Measurements from ENCODE around the gene EFCAB8. TPM values are rescaled to one million over a fixed set of nuclear protein-coding genes. Genes with fewer than 3 reads are reported as not detected.

EFCAB8 gene
- total RNA-seq, 1 donor from 2014 or later: not detected

- H3K27me3 ChIP-seq: no peaks in the 10 kb centered on the region
- H3K4me3 ChIP-seq: no peak overlapping the region
- intact Hi-C loops (cut with DNase I): loop anchor here (10.0 kb wide), 1 partner anchor 386 kb away; no protein-coding TSS in a partner anchor
- H3K9me3 ChIP-seq: no peaks in the 10 kb centered on the region
- no peak for DNase-seq (ENCODE audit: extremely low spot score in 2 of 2)
- H3K4me1 ChIP-seq: no peaks in the 10 kb centered on the region
- H3K36me3 ChIP-seq: no peaks in the 10 kb centered on the region
- TF ChIP-seq CTCF (IDR thresholded peaks at IDR 0.05): no peak
- TF ChIP-seq POLR2AphosphoS5 (IDR thresholded peaks at IDR 0.05; ENCODE audit: insufficient read depth in 1 of 2, low read depth in 1 of 2): no peak
- TF ChIP-seq POLR2A (IDR thresholded peaks at IDR 0.05): no peak
- no peak overlapping the region for H3K27ac ChIP-seq
These were observed 49.9 kb downstream of the EFCAB8 start for GRCh38 chr20:32908334-32909292.

GRCh38 chr20:32909451-32909850 is 50.7 kb downstream of the EFCAB8 start:
- Histone ChIP-seq H3K36me3 (no peaks in the 10 kb centered on the region), H3K27ac (no peak overlapping the region), H3K4me1 (no peaks in the 10 kb centered on the region), H3K9me3 (no peaks in the 10 kb centered on the region), H3K27me3 (no peaks in the 10 kb centered on the region), H3K4me3 (no peak overlapping the region)
- DNase-seq (ENCODE audit: extremely low spot score in 2 of 2): no peak
- intact Hi-C loops (cut with DNase I): loop anchor here (10.0 kb wide), 1 partner anchor 385 kb away; no protein-coding TSS in a partner anchor
- TF ChIP-seq POLR2AphosphoS5 (IDR thresholded peaks at IDR 0.05; ENCODE audit: insufficient read depth in 1 of 2, low read depth in 1 of 2) (no peak), CTCF (IDR thresholded peaks at IDR 0.05) (no peak), POLR2A (IDR thresholded peaks at IDR 0.05) (no peak)

GRCh38 chr20:32909896-32910571 is 51.3 kb downstream of the EFCAB8 start:
- Histone ChIP-seq H3K36me3 (no peaks in the 10 kb centered on the region), H3K9me3 (no peaks in the 10 kb centered on the region), H3K4me1 (no peaks in the 10 kb centered on the region), H3K27ac (no peak overlapping the region), H3K27me3 (no peaks in the 10 kb centered on the region), H3K4me3 (no peak overlapping the region)
- intact Hi-C loops (cut with DNase I): loop anchor here (10.0 kb wide), 1 partner anchor 385 kb away; no protein-coding TSS in a partner anchor
- TF ChIP-seq POLR2AphosphoS5 (IDR thresholded peaks at IDR 0.05; ENCODE audit: insufficient read depth in 1 of 2, low read depth in 1 of 2): no peak
- no peak for TF ChIP-seq CTCF (IDR thresholded peaks at IDR 0.05)
- no peak for TF ChIP-seq POLR2A (IDR thresholded peaks at IDR 0.05)
- DNase-seq (ENCODE audit: extremely low spot score in 2 of 2): no peak

- Histone ChIP-seq H3K27me3 (no peaks in the 10 kb centered on the region), H3K4me3 (no peak overlapping the region), H3K9me3 (peaks cover 9% of the 10 kb centered on the region), H3K4me1 (no peaks in the 10 kb centered on the region), H3K27ac (no peak overlapping the region), H3K36me3 (no peaks in the 10 kb centered on the region)
- intact Hi-C loops (cut with DNase I): no loop called here
- TF ChIP-seq POLR2A (IDR thresholded peaks at IDR 0.05): no peak
- TF ChIP-seq CTCF (IDR thresholded peaks at IDR 0.05): no peak
- TF ChIP-seq POLR2AphosphoS5 (IDR thresholded peaks at IDR 0.05; ENCODE audit: insufficient read depth in 1 of 2, low read depth in 1 of 2): no peak
- no peak for DNase-seq (ENCODE audit: extremely low spot score in 2 of 2)
These were observed 52.6 kb downstream of the EFCAB8 start for GRCh38 chr20:32911355-32911754.

Measured in vagina (tissue), 2 donors.